ENCODE measurements around the gene CCDC88C. TPM values are rescaled to one million over a fixed set of nuclear protein-coding genes. Genes with fewer than 3 reads are reported as not detected.

Gene CCDC88C
- total RNA-seq, 2 experiments from 2014 or later = 137 to 253 TPM

DNA sequence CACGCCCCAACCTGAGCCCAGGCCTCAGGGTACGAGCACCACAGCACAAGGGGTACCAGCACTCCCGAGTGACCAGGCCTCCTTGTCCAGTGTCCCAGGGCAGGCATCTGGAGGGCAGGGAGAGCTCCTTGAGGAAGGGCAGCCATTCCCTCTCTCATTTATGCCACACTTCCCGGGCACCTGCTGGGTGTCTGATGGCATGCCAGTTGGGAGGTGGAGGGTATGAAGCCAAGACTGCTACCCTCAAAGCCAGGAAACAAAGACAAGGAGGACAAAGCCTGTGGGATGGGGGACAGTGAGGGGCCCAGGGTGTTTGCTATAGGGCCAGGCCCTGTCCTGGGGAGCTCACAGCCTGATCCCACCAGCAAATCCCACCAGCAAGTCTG is 45.6 kb downstream of the CCDC88C start:
- H3K9me2 ChIP-seq (ENCODE audit: insufficient read depth, low read length) = no peaks in the 10 kb centered on the region
- H2AFZ ChIP-seq (ENCODE audit: low read length) = no peak overlapping the region
- no peak for DNase-seq (ENCODE audit: low spot score)
- BruUV-seq (replicated peaks) = no TSS peak
- POLR2A ChIA-PET = interaction anchor here (1.0 to 18.1 kb wide), 3 partner anchors 14 to 27 kb away, joined by 5 to 311 read pairs (median 40); no protein-coding TSS in a partner anchor
- no peaks in the 10 kb centered on the region for H3K9me3 ChIP-seq (ENCODE audit: low read length)
- peak overlapping the region; percentile 53 for H3K4me3 ChIP-seq (ENCODE audit: low read depth, low read length, poor library complexity, severe bottlenecking)
- H3K79me2 ChIP-seq (ENCODE audit: insufficient read depth, low read depth, low read length) = peaks cover 97% of the 10 kb centered on the region
- peak overlapping the region; percentile 87 for H3K4me2 ChIP-seq (ENCODE audit: low read length)
- TF ChIP-seq, protein P1, sequence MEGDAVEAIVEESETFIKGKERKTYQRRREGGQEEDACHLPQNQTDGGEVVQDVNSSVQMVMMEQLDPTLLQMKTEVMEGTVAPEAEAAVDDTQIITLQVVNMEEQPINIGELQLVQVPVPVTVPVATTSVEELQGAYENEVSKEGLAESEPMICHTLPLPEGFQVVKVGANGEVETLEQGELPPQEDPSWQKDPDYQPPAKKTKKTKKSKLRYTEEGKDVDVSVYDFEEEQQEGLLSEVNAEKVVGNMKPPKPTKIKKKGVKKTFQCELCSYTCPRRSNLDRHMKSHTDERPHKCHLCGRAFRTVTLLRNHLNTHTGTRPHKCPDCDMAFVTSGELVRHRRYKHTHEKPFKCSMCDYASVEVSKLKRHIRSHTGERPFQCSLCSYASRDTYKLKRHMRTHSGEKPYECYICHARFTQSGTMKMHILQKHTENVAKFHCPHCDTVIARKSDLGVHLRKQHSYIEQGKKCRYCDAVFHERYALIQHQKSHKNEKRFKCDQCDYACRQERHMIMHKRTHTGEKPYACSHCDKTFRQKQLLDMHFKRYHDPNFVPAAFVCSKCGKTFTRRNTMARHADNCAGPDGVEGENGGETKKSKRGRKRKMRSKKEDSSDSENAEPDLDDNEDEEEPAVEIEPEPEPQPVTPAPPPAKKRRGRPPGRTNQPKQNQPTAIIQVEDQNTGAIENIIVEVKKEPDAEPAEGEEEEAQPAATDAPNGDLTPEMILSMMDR (conservative IDR thresholded peaks at IDR 0.05; ENCODE audit: low read length) = no peak
- no peak for TF ChIP-seq EZH2phosphoT487 (IDR thresholded peaks at IDR 0.05; ENCODE audit: borderline replicate concordance, low read depth, low read length)
- no peaks in the 10 kb centered on the region for H4K20me1 ChIP-seq (ENCODE audit: insufficient read depth, low read length)
- intact Hi-C loops (cut with micrococcal nuclease; ENCODE audit: unreplicated experiment) = no loop called here
- H3K4me1 ChIP-seq (ENCODE audit: insufficient read depth, low read length, poor library complexity, severe bottlenecking) = peaks cover 100% of the 10 kb centered on the region
- CTCF ChIA-PET (ENCODE audit: unreplicated experiment) = interaction anchor here (0.6 to 2.2 kb wide), 2 partner anchors 17 to 302 kb away, joined by 6 to 16 read pairs; no protein-coding TSS in a partner anchor
- H3K27ac ChIP-seq (ENCODE audit: low read depth, low read length, poor library complexity, severe bottlenecking) = peak overlapping the region; percentile 94
- H3K36me3 ChIP-seq (ENCODE audit: insufficient read depth, low read length) = peaks cover 41% of the 10 kb centered on the region; the same call in 1 of the 2 replicates

DNA sequence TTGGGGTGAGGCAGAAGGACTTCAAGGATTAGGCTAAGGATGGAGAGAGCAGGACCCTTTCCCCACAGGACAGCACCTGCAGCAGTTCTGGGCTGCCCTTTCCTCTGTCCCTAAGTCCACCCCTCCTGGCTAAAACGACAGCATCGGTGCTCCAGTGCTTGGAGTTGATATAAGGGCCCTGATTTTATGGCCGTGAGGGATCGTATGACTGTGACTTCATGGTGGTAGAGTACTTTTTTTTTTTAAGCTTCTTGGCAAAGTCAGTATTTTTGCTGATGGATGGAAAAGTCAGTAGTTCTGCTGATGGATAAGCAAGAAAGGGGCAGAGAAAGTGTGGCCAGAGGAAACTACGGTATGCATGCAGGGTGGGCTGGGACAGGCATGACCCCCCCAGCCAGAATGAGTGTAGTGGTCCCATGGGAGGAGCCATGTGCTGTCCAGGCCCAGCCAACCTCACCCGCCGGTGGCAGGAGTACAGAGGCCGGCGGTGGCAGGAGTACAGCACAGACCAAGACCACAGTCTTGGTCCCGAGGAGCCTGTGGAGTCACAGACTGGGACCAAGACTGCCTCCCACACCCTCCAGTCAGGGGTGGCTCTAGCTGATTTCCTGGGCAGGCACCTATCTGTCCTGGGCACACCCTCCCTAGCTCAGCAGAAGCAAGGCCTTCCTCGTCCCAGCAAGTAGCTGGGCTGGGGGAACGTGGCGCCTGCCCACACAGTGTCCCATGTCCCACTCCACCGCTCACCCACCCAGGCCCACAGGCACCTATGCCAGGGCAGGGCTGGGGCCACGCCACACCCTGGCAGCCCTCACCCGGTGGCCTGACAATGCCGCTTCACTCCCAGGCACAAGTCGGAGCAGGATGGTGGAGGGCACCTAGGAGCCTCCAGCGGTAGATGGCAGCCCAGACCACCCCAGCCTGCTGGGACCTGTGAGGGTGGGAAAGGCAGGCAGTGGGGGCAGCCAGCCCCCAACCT is 46.3 kb downstream of the CCDC88C start:
- Histone ChIP-seq H3K4me3 (ENCODE audit: low read depth, low read length, poor library complexity, severe bottlenecking) (peak overlapping the region; percentile 53), H3K27ac (ENCODE audit: low read depth, low read length, poor library complexity, severe bottlenecking) (peak overlapping the region; percentile 94), H3K36me3 (ENCODE audit: insufficient read depth, low read length) (peaks cover 38% of the 10 kb centered on the region; the same call in 1 of the 2 replicates), H3K79me2 (ENCODE audit: insufficient read depth, low read depth, low read length) (peaks cover 98% of the 10 kb centered on the region), H4K20me1 (ENCODE audit: insufficient read depth, low read length) (no peaks in the 10 kb centered on the region), H3K9me2 (ENCODE audit: insufficient read depth, low read length) (no peaks in the 10 kb centered on the region), H3K9me3 (ENCODE audit: low read length) (no peaks in the 10 kb centered on the region), H2AFZ (ENCODE audit: low read length) (no peak overlapping the region), H3K4me1 (ENCODE audit: insufficient read depth, low read length, poor library complexity, severe bottlenecking) (peaks cover 100% of the 10 kb centered on the region), H3K4me2 (ENCODE audit: low read length) (peak overlapping the region; percentile 87)
- no peak for DNase-seq (ENCODE audit: low spot score)
- intact Hi-C loops (cut with micrococcal nuclease; ENCODE audit: unreplicated experiment) = no loop called here
- BruUV-seq (replicated peaks) = no TSS peak
- POLR2A ChIA-PET = interaction anchor here (0.7 to 18.1 kb wide), 6 partner anchors 16 to 48 kb away, joined by 4 to 311 read pairs (median 6); no protein-coding TSS in a partner anchor
- CTCF ChIA-PET (ENCODE audit: unreplicated experiment) = interaction anchor here (2.2 kb wide), 1 partner anchor 16 kb away, joined by 16 read pairs; no protein-coding TSS in a partner anchor
- TF ChIP-seq, protein P1 (conservative IDR thresholded peaks at IDR 0.05; ENCODE audit: low read length) = no peak
- TF ChIP-seq EZH2phosphoT487 (IDR thresholded peaks at IDR 0.05; ENCODE audit: borderline replicate concordance, low read depth, low read length) = no peak

Data from OCI-LY7 (cell line).